GM18526 (cell line): Measurements from ENCODE around the gene EIF5.

Experiments used
- POLR2A ChIP-seq: IDR thresholded peaks from 3 replicates; pipeline ENCODE4 v1.6.1; 2011; ENCODE audit not compliant: insufficient read length; ENCODE audit errors: extremely low read depth

EIF5 gene

GRCh38 chr14:103301512-103302354 is 32.3 kb upstream of the EIF5 start:
- no peak for TF ChIP-seq POLR2A

- no peak for TF ChIP-seq POLR2A
Measured at GRCh38 chr14:103302966-103303365, 31.1 kb upstream of the EIF5 start.

GRCh38 chr14:103304706-103305105 is 29.3 kb upstream of the EIF5 start:
- no peak for TF ChIP-seq POLR2A

- no peak for TF ChIP-seq POLR2A
Measured at GRCh38 chr14:103308717-103309616, 25.1 kb upstream of the EIF5 start.

GRCh38 chr14:103310576-103311095 is 23.4 kb upstream of the EIF5 start:
- no peak for TF ChIP-seq POLR2A

GRCh38 chr14:103311171-103311997 is 22.7 kb upstream of the EIF5 start:
- no peak for TF ChIP-seq POLR2A

- TF ChIP-seq POLR2A: no peak
Measured at GRCh38 chr14:103312006-103312635, 21.9 kb upstream of the EIF5 start.

- TF ChIP-seq POLR2A: no peak
Measured at GRCh38 chr14:103313704-103314103, 20.3 kb upstream of the EIF5 start.

- no peak for TF ChIP-seq POLR2A
Measured at GRCh38 chr14:103314496-103315277, 19.4 kb upstream of the EIF5 start.

GRCh38 chr14:103315351-103315911 is 18.6 kb upstream of the EIF5 start:
- no peak for TF ChIP-seq POLR2A

GRCh38 chr14:103315941-103316340 is 18.1 kb upstream of the EIF5 start:
- no peak for TF ChIP-seq POLR2A

GRCh38 chr14:103316721-103317121 is 17.3 kb upstream of the EIF5 start:
- TF ChIP-seq POLR2A: no peak

GRCh38 chr14:103317251-103317650 is 16.8 kb upstream of the EIF5 start:
- TF ChIP-seq POLR2A: no peak

- no peak for TF ChIP-seq POLR2A
Measured at GRCh38 chr14:103317976-103318580, 16.0 kb upstream of the EIF5 start.
